IPS-11a (cell line): ENCODE results near the gene PPP1R13L.
A peak's percentile ranks its signal among the peaks of the same experiment; 100 is the strongest.
"Not testable (repeated sequence)": the region's sequence is repeated elsewhere in the genome, so short reads cannot be mapped to it uniquely, and the experiment has no call there.

Experiments used
- H3K4me3 ChIP-seq: one replicate; pipeline ENCODE4 v1.5.1; 2013; ENCODE audit warnings: low read depth, low read length, control low read depth

The PPP1R13L gene

GRCh38 chr19:45404557-45405434, at the start of gene PPP1R13L:
Gene PPP1R13L, minus strand, starts transcription at chr19:45405069. Its CDS starts 6,751 bp downstream, at chr19:45398318.
- H3K4me3 ChIP-seq, result peak within 1 kb of the TSS; percentile 96

GRCh38 chr19:45451850-45452387, 47.0 kb upstream of the PPP1R13L start:
- no peak overlapping the region for H3K4me3 ChIP-seq

- peak overlapping the region; percentile 36 for H3K4me3 ChIP-seq
Observed at GRCh38 chr19:45451131-45451849, 46.4 kb upstream of the PPP1R13L start.

GRCh38 chr19:45450012-45450333, 45.1 kb upstream of the PPP1R13L start:
- H3K4me3 ChIP-seq, result no peak overlapping the region

GRCh38 chr19:45448887-45449299, 44.0 kb upstream of the PPP1R13L start:
- H3K4me3 ChIP-seq, result no peak overlapping the region

GRCh38 chr19:45448425-45448756, 43.5 kb upstream of the PPP1R13L start:
- no peak overlapping the region for H3K4me3 ChIP-seq

- H3K4me3 ChIP-seq, result no peak overlapping the region
Observed at GRCh38 chr19:45446944-45447343, 42.1 kb upstream of the PPP1R13L start.

- no peak overlapping the region for H3K4me3 ChIP-seq
Observed at GRCh38 chr19:45446295-45446694, 41.4 kb upstream of the PPP1R13L start.

GRCh38 chr19:45445139-45445538, 40.3 kb upstream of the PPP1R13L start:
- no peak overlapping the region for H3K4me3 ChIP-seq

GRCh38 chr19:45444318-45445041, 39.6 kb upstream of the PPP1R13L start:
- no peak overlapping the region for H3K4me3 ChIP-seq

- H3K4me3 ChIP-seq, result peak overlapping the region; percentile 35
Observed at GRCh38 chr19:45443462-45444317, 38.8 kb upstream of the PPP1R13L start.

- H3K4me3 ChIP-seq, result peak overlapping the region; percentile 35
Observed at GRCh38 chr19:45442778-45443461, 38.1 kb upstream of the PPP1R13L start.

- H3K4me3 ChIP-seq, result no peak overlapping the region
Observed at GRCh38 chr19:45442408-45442777, 37.5 kb upstream of the PPP1R13L start.

- H3K4me3 ChIP-seq, result no peak overlapping the region
Observed at GRCh38 chr19:45440873-45441654, 36.2 kb upstream of the PPP1R13L start.

GRCh38 chr19:45440259-45440638, 35.4 kb upstream of the PPP1R13L start:
- peak overlapping the region; percentile 56 for H3K4me3 ChIP-seq

GRCh38 chr19:45439569-45440258, 34.8 kb upstream of the PPP1R13L start:
- peak overlapping the region; percentile 56 for H3K4me3 ChIP-seq

- H3K4me3 ChIP-seq, result peak overlapping the region; percentile 56
Observed at GRCh38 chr19:45439190-45439568, 34.3 kb upstream of the PPP1R13L start.

- H3K4me3 ChIP-seq, result no peak overlapping the region
Observed at GRCh38 chr19:45437328-45437727, 32.5 kb upstream of the PPP1R13L start.

- H3K4me3 ChIP-seq, result not testable (repeated sequence)
Observed at GRCh38 chr19:45432543-45432942, 27.7 kb upstream of the PPP1R13L start.
